Smooth muscle cell (in vitro differentiated cells): Measurements from ENCODE around the gene SPOP. TPM values are rescaled to one million over a fixed set of nuclear protein-coding genes. Genes with fewer than 3 reads are reported as not detected.

ENCODE experiments used
- DNase-seq: peaks from one replicate; lab custom pipeline; 2025; ENCODE audit not compliant: unreplicated experiment; lab: John Stamatoyannopoulos, UW
- H2AFZ ChIP-seq: fragments of 200-600 bp; sonication (generic); 2 replicates; pipeline ENCODE4 v1.6.0; 2016; ENCODE audit warnings: antibody characterized with exemption, low read depth, mild to moderate bottlenecking
- H3F3A ChIP-seq: fragments of 200-600 bp; sonication (generic); 2 replicates; pipeline ENCODE4 v1.6.0; 2017; ENCODE audit warnings: antibody characterized with exemption, low read depth
- H3K27ac ChIP-seq: fragments of 200-600 bp; sonication (generic); 2 replicates; pipeline ENCODE4 v1.5.1; 2016; ENCODE audit warnings: low read depth, mild to moderate bottlenecking
- H3K27me3 ChIP-seq: fragments of 200-600 bp; sonication (generic); 2 replicates; pipeline ENCODE4 v1.6.1; 2016; ENCODE audit warnings: low read depth, mild to moderate bottlenecking
- H3K36me3 ChIP-seq: fragments of 200-600 bp; sonication (generic); 2 replicates; pipeline ENCODE4 v1.5.1; 2016; ENCODE audit warnings: low read depth
- H3K4me1 ChIP-seq: fragments of 200-600 bp; sonication (generic); 2 replicates; pipeline ENCODE4 v1.5.1; 2016; ENCODE audit warnings: low read depth
- H3K4me2 ChIP-seq: fragments of 200-600 bp; sonication (generic); 2 replicates; pipeline ENCODE4 v1.6.0; 2016; ENCODE audit warnings: mild to moderate bottlenecking
- H3K4me3 ChIP-seq: fragments of 200-600 bp; sonication (generic); 2 replicates; pipeline ENCODE4 v1.5.1; 2016; ENCODE audit warnings: mild to moderate bottlenecking
- H3K79me2 ChIP-seq: fragments of 200-600 bp; sonication (generic); 2 replicates; pipeline ENCODE4 v1.6.0; 2016; ENCODE audit warnings: low read depth, mild to moderate bottlenecking
- H3K9ac ChIP-seq: fragments of 200-600 bp; sonication (generic); 2 replicates; pipeline ENCODE4 v1.6.0; 2016; ENCODE audit warnings: low read depth
- H3K9me3 ChIP-seq: fragments of 200-600 bp; sonication (generic); replicated peaks from 2 replicates; pipeline ENCODE4 v1.5.1; 2016; ENCODE audit warnings: low read depth
- H4K20me1 ChIP-seq: fragments of 200-600 bp; sonication (generic); 2 replicates; pipeline ENCODE4 v1.6.0; 2016; ENCODE audit warnings: low read depth
- WGBS: methylation state at CpG from one replicate; pipeline ENCODE4 v1.1.7; 2016; ENCODE audit warnings: low lambda C conversion rate; 5-methylcytosine and 5-hydroxymethylcytosine counted together
- polyA plus RNA-seq: library from polyadenylated mRNA; unstranded; fragments of >200 nt; fragmentation: Nextera tagmentation; extraction: Ambion mirVana; gene quantifications from 2 replicates; pipeline ENCODE4 v1.2.1, GENCODE V29; 2016
- total RNA-seq: library from RNA; depleted of rRNA; stranded (reverse); fragments of >200 nt; gene quantifications from 2 replicates; pipeline ENCODE4 v1.2.3, GENCODE V29; 2014
- TF ChIP-seq, protein P1 (sequence below): fragments of 200-600 bp; sonication (generic); IDR thresholded peaks from 2 replicates; pipeline ENCODE4 v1.5.1; 2017; ENCODE audit warnings: borderline replicate concordance, mild to moderate bottlenecking, antibody characterized with exemption; ENCODE audit not compliant: insufficient read depth, poor library complexity, severe bottlenecking

Gene SPOP
- total and polyA plus RNA-seq, 2 experiments from 2014 or later = 55.0 to 69.8 TPM

- Histone ChIP-seq H3K9me3 (no peaks in the 10 kb centered on the region), H3K79me2 (peaks cover 77% of the 10 kb centered on the region), H3K36me3 (no peaks in the 10 kb centered on the region), H3K4me3 (no peak overlapping the region), H3F3A (no peaks in the 10 kb centered on the region), H3K4me1 (peaks cover 25% of the 10 kb centered on the region), H4K20me1 (peaks cover 65% of the 10 kb centered on the region), H3K4me2 (peak overlapping the region; percentile 25), H2AFZ (no peak overlapping the region), H3K27me3 (no peaks in the 10 kb centered on the region), H3K27ac (peak overlapping the region; percentile 37), H3K9ac (no peak overlapping the region)
- WGBS = 75% methylated on average over 7 of the region's 7 CpGs
- TF ChIP-seq, protein P1, sequence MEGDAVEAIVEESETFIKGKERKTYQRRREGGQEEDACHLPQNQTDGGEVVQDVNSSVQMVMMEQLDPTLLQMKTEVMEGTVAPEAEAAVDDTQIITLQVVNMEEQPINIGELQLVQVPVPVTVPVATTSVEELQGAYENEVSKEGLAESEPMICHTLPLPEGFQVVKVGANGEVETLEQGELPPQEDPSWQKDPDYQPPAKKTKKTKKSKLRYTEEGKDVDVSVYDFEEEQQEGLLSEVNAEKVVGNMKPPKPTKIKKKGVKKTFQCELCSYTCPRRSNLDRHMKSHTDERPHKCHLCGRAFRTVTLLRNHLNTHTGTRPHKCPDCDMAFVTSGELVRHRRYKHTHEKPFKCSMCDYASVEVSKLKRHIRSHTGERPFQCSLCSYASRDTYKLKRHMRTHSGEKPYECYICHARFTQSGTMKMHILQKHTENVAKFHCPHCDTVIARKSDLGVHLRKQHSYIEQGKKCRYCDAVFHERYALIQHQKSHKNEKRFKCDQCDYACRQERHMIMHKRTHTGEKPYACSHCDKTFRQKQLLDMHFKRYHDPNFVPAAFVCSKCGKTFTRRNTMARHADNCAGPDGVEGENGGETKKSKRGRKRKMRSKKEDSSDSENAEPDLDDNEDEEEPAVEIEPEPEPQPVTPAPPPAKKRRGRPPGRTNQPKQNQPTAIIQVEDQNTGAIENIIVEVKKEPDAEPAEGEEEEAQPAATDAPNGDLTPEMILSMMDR = no peak
- no peak for DNase-seq
These were observed 40.8 kb downstream of the SPOP start for GRCh38 chr17:49637050-49637449.

GRCh38 chr17:49635121-49635520 is 42.8 kb downstream of the SPOP start:
- Histone ChIP-seq H3K27me3 (no peaks in the 10 kb centered on the region), H3K27ac (peak overlapping the region; percentile 31), H3K9ac (no peak overlapping the region), H3K36me3 (no peaks in the 10 kb centered on the region), H3K4me2 (peak overlapping the region; percentile 16), H2AFZ (no peak overlapping the region), H4K20me1 (peaks cover 82% of the 10 kb centered on the region), H3K4me1 (peaks cover 36% of the 10 kb centered on the region), H3K79me2 (peaks cover 80% of the 10 kb centered on the region), H3F3A (no peaks in the 10 kb centered on the region), H3K9me3 (no peaks in the 10 kb centered on the region), H3K4me3 (no peak overlapping the region)
- TF ChIP-seq, protein P1 = no peak
- DNase-seq = no peak
- WGBS = 76% methylated on average over 1 of the region's 1 CpG

- no peak for DNase-seq
- H3K9ac ChIP-seq = no peak overlapping the region
- H2AFZ ChIP-seq = no peak overlapping the region
- H3K27me3 ChIP-seq = no peaks in the 10 kb centered on the region
- no peaks in the 10 kb centered on the region for H3K9me3 ChIP-seq
- 90% methylated on average over 1 of the region's 1 CpG for WGBS
- H3F3A ChIP-seq = no peaks in the 10 kb centered on the region
- H3K4me2 ChIP-seq = no peak overlapping the region
- H4K20me1 ChIP-seq = peaks cover 82% of the 10 kb centered on the region
- H3K36me3 ChIP-seq = no peaks in the 10 kb centered on the region
- H3K4me1 ChIP-seq = peaks cover 36% of the 10 kb centered on the region
- H3K27ac ChIP-seq = peak overlapping the region; percentile 31
- H3K4me3 ChIP-seq = no peak overlapping the region
- peaks cover 80% of the 10 kb centered on the region for H3K79me2 ChIP-seq
- TF ChIP-seq, protein P1 = no peak
These were observed 43.4 kb downstream of the SPOP start for GRCh38 chr17:49634485-49634860.

- TF ChIP-seq, protein P1 = no peak
- H3K79me2 ChIP-seq = peaks cover 80% of the 10 kb centered on the region
- no peak overlapping the region for H2AFZ ChIP-seq
- no peak for DNase-seq
- no peaks in the 10 kb centered on the region for H3K36me3 ChIP-seq
- H3K27me3 ChIP-seq = no peaks in the 10 kb centered on the region
- H3K27ac ChIP-seq = no peak overlapping the region
- H3F3A ChIP-seq = no peaks in the 10 kb centered on the region
- H3K4me1 ChIP-seq = peaks cover 36% of the 10 kb centered on the region
- WGBS = 91% methylated on average over 4 of the region's 4 CpGs
- no peak overlapping the region for H3K4me2 ChIP-seq
- peaks cover 82% of the 10 kb centered on the region for H4K20me1 ChIP-seq
- H3K9me3 ChIP-seq = no peaks in the 10 kb centered on the region
- no peak overlapping the region for H3K9ac ChIP-seq
- H3K4me3 ChIP-seq = no peak overlapping the region
These were observed 44.0 kb downstream of the SPOP start for GRCh38 chr17:49633762-49634484.
